Peyer's patch (tissue), 4 donors: ENCODE data around the gene SPDYE3.

Experiments used
- CTCF ChIP-seq, 6 experiments: fragments of 450-650 bp in 4 of 6; fragments of 200-600 bp in 2 of 6; sonication (generic) in 1 of 6; IDR thresholded peaks; one replicate each; pipeline ENCODE4 v1.5.1; 2017 to 2019; ENCODE audit warnings: antibody characterized with exemption in 6 of 6, mild to moderate bottlenecking in 3 of 6, moderate library complexity in 1 of 6
- POLR2A ChIP-seq, 2 donors: fragments of 450-650 bp; IDR thresholded peaks; one replicate each; pipeline ENCODE4 v1.5.1; 2017; ENCODE audit warnings: antibody characterized with exemption in 2 of 2, mild to moderate bottlenecking in 2 of 2, moderate library complexity in 2 of 2

- TF ChIP-seq CTCF (IDR thresholded peaks at IDR 0.05) (no peak), POLR2A (IDR thresholded peaks at IDR 0.05) (no peak)
Measured at GRCh38 chr7:100357131-100357561, 49.6 kb downstream of the SPDYE3 start.
